Neural progenitor cell (in vitro differentiated cells): Measurements from ENCODE around the gene TEX19. TPM values are rescaled to one million over a fixed set of nuclear protein-coding genes. Genes with fewer than 3 reads are reported as not detected.
"Not testable (repeated sequence)": the region's sequence is repeated elsewhere in the genome, so short reads cannot be mapped to it uniquely, and the experiment has no call there.

ENCODE experiments used
- DNase-seq: peaks from one replicate; pipeline ENCODE4 v3.0.0-alpha.2; 2016; ENCODE audit warnings: low spot score
- H2AFZ ChIP-seq: fragments of 200-600 bp; sonication (generic); replicated peaks from 2 replicates; pipeline ENCODE4 v1.6.1; 2016; ENCODE audit warnings: antibody characterized with exemption
- H3F3A ChIP-seq: fragments of 200-600 bp; sonication (generic); 2 replicates; pipeline ENCODE4 v1.6.1; 2016; ENCODE audit warnings: antibody characterized with exemption, low read depth
- H3K27ac ChIP-seq: fragments of 200-600 bp; sonication (generic); 2 replicates; pipeline ENCODE4 v1.5.1; 2016; ENCODE audit warnings: mild to moderate bottlenecking
- H3K27me3 ChIP-seq: fragments of 200-600 bp; sonication (generic); 2 replicates; pipeline ENCODE4 v1.6.1; 2016; ENCODE audit warnings: mild to moderate bottlenecking, moderate library complexity
- H3K36me3 ChIP-seq: fragments of 200-600 bp; sonication (generic); 2 replicates; pipeline ENCODE4 v1.5.1; 2016
- H3K4me1 ChIP-seq: fragments of 200-600 bp; sonication (generic); 2 replicates; pipeline ENCODE4 v1.6.1; 2016; ENCODE audit warnings: mixed run types
- H3K4me2 ChIP-seq: fragments of 200-600 bp; sonication (generic); 2 replicates; pipeline ENCODE4 v1.6.1; 2016
- H3K4me3 ChIP-seq: fragments of 200-600 bp; sonication (generic); 2 replicates; pipeline ENCODE4 v1.5.1; 2016
- H3K79me2 ChIP-seq: fragments of 200-600 bp; sonication (generic); 2 replicates; pipeline ENCODE4 v1.6.1; 2016; ENCODE audit warnings: low read depth
- H3K9ac ChIP-seq: fragments of 200-600 bp; sonication (generic); 2 replicates; pipeline ENCODE4 v1.6.1; 2016
- H3K9me3 ChIP-seq: fragments of 200-600 bp; sonication (generic); 2 replicates; pipeline ENCODE4 v1.5.1; 2016; ENCODE audit warnings: low read depth
- H4K20me1 ChIP-seq: fragments of 200-600 bp; sonication (generic); 2 replicates; pipeline ENCODE4 v1.6.1; 2016; ENCODE audit warnings: low read depth
- H3K27ac Mint-ChIP-seq: 3 replicates; pipeline ENCODE4 v1.8.0; 2021; ENCODE audit warnings: mixed read lengths
- H3K27me3 Mint-ChIP-seq: 2 replicates; pipeline ENCODE4 v1.8.0; 2022; ENCODE audit warnings: low read depth, mild to moderate bottlenecking, inconsistent platforms, moderate library complexity, mixed read lengths; ENCODE audit not compliant: insufficient read depth
- H3K36me3 Mint-ChIP-seq: 3 replicates; pipeline ENCODE4 v1.8.0; 2021; ENCODE audit warnings: mixed read lengths
- H3K4me1 Mint-ChIP-seq: 3 replicates; pipeline ENCODE4 v1.8.0; 2021; ENCODE audit warnings: mixed read lengths
- H3K4me3 Mint-ChIP-seq: 3 replicates; pipeline ENCODE4 v1.8.0; 2021; ENCODE audit warnings: mild to moderate bottlenecking, moderate library complexity, mixed read lengths
- H3K9me3 Mint-ChIP-seq: 3 replicates; pipeline ENCODE4 v1.8.0; 2020; ENCODE audit warnings: mixed read lengths
- EZH2 ChIP-seq: fragments of 200-600 bp; sonication (generic); IDR thresholded peaks from 2 replicates; pipeline ENCODE4 v1.6.1; 2017; ENCODE audit warnings: antibody characterized with exemption, mild to moderate bottlenecking, moderate library complexity
- EZH2phosphoT487 ChIP-seq: fragments of 200-600 bp; sonication (generic); IDR thresholded peaks from 2 replicates; pipeline ENCODE4 v1.6.1; 2017; ENCODE audit warnings: antibody characterized with exemption
- total RNA-seq: library from RNA; depleted of rRNA; stranded (reverse); fragments of >200 nt; gene quantifications from 2 replicates; pipeline ENCODE4 v1.2.3, GENCODE V29; 2015; ENCODE audit warnings: low replicate concordance
- TF ChIP-seq, protein P1 (sequence below): fragments of 200-600 bp; sonication (generic); IDR thresholded peaks from 2 replicates; pipeline ENCODE4 v1.5.1; 2017; ENCODE audit warnings: antibody characterized with exemption, mild to moderate bottlenecking

Gene TEX19
- total RNA-seq, 1 donor from 2014 or later = not detected

GRCh38 chr17:82372249-82373071 lies 13.4 kb downstream of the TEX19 start:
- peak; percentile 33 for TF ChIP-seq EZH2
- TF ChIP-seq, protein P1, sequence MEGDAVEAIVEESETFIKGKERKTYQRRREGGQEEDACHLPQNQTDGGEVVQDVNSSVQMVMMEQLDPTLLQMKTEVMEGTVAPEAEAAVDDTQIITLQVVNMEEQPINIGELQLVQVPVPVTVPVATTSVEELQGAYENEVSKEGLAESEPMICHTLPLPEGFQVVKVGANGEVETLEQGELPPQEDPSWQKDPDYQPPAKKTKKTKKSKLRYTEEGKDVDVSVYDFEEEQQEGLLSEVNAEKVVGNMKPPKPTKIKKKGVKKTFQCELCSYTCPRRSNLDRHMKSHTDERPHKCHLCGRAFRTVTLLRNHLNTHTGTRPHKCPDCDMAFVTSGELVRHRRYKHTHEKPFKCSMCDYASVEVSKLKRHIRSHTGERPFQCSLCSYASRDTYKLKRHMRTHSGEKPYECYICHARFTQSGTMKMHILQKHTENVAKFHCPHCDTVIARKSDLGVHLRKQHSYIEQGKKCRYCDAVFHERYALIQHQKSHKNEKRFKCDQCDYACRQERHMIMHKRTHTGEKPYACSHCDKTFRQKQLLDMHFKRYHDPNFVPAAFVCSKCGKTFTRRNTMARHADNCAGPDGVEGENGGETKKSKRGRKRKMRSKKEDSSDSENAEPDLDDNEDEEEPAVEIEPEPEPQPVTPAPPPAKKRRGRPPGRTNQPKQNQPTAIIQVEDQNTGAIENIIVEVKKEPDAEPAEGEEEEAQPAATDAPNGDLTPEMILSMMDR = no peak
- no peaks in the 10 kb centered on the region for H3K36me3 Mint-ChIP-seq
- Histone ChIP-seq H3K9me3 (no peaks in the 10 kb centered on the region), H3K27ac (no peak overlapping the region), H3K4me3 (peak overlapping the region; percentile 48), H2AFZ (peak overlapping the region; percentile 65), H3K36me3 (no peaks in the 10 kb centered on the region), H3F3A (peaks cover 22% of the 10 kb centered on the region), H3K27me3 (peaks cover 47% of the 10 kb centered on the region), H4K20me1 (no peaks in the 10 kb centered on the region), H3K9ac (no peak overlapping the region), H3K79me2 (no peaks in the 10 kb centered on the region), H3K4me2 (peak overlapping the region; percentile 94), H3K4me1 (peaks cover 11% of the 10 kb centered on the region)
- peak overlapping the region; percentile 79 for H3K4me3 Mint-ChIP-seq
- DNase-seq = peak; percentile 38
- peaks cover 39% of the 10 kb centered on the region for H3K4me1 Mint-ChIP-seq
- H3K9me3 Mint-ChIP-seq = peaks cover 3% of the 10 kb centered on the region
- no peak overlapping the region for H3K27ac Mint-ChIP-seq
- peaks cover 6% of the 10 kb centered on the region for H3K27me3 Mint-ChIP-seq

DNA sequence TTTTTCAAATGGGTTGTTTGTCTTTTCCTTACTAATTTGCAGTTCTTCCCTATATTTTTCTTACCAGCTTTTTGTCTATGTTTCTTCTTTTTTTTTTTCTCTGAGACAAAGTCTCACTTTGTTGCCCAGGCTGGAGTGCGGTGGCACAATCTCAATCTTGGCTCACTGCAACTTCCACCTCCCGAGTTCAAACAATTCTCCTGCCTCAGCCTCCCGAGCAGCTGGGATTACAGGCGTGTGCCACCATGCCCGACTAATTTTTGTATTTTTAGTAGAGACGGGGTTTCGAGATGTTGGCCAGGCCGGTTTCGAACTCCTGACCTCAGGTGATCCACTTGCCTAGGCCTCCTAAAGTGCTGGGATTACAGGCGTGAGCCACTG lies 14.0 kb downstream of the TEX19 start:
- H3K9me3 Mint-ChIP-seq, H3K27me3 Mint-ChIP-seq, H3K27ac ChIP-seq, H3K36me3 Mint-ChIP-seq, H3K79me2 ChIP-seq, DNase-seq, H3K9ac ChIP-seq, H4K20me1 ChIP-seq, H3K9me3 ChIP-seq, H2AFZ ChIP-seq, H3K27ac Mint-ChIP-seq, H3K4me3 ChIP-seq, H3K4me2 ChIP-seq, H3K36me3 ChIP-seq: not testable (repeated sequence)
- Histone ChIP-seq H3K27me3 (peaks cover 47% of the 10 kb centered on the region), H3K4me1 (peaks cover 11% of the 10 kb centered on the region), H3F3A (peaks cover 22% of the 10 kb centered on the region)
- peak overlapping the region; percentile 76 for H3K4me3 Mint-ChIP-seq
- peaks cover 33% of the 10 kb centered on the region for H3K4me1 Mint-ChIP-seq

DNA sequence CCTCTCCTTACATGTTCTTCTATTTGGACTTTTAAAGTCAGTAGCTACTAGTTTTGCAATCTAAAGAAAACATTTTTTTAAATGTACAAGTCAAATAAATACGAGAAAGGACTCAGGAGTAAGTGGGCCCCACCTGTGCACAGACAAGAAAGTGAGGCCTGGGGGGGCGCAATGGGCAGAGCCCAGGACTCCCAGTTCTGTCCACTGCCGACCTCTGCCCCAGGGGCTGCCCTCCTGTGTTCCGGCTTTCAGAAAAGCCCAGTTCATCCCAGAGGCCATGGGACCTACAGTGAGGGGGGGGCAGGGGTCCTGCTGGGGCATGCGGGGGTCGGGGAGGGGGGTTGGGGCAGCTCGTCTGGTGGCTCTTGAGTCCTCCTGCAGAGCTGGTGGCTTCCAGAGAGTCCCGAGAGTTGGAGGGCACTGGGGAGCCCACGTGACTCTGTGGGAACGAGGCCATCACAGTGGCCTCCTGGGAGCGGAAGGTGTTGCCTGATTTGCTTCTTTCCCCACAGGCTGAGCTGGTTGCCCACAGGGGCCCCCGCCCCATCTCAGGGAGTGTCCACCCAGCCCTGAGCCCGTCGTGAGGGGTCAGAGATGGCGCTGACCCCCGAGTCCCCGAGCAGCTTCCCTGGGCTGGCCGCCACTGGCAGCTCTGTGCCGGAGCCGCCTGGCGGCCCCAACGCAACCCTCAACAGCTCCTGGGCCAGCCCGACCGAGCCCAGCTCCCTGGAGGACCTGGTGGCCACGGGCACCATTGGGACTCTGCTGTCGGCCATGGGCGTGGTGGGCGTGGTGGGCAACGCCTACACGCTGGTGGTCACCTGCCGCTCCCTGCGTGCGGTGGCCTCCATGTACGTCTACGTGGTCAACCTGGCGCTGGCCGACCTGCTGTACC lies 14.9 kb downstream of the TEX19 start:
- Histone ChIP-seq H3K27me3 (peaks cover 47% of the 10 kb centered on the region), H4K20me1 (no peaks in the 10 kb centered on the region), H3K79me2 (no peaks in the 10 kb centered on the region), H3K9me3 (no peaks in the 10 kb centered on the region), H3K4me2 (no peak overlapping the region), H3K4me3 (no peak overlapping the region), H3K4me1 (peaks cover 11% of the 10 kb centered on the region), H2AFZ (no peak overlapping the region), H3F3A (peaks cover 22% of the 10 kb centered on the region), H3K9ac (no peak overlapping the region), H3K36me3 (no peaks in the 10 kb centered on the region), H3K27ac (no peak overlapping the region)
- H3K36me3 Mint-ChIP-seq = no peaks in the 10 kb centered on the region
- H3K27me3 Mint-ChIP-seq = peaks cover 6% of the 10 kb centered on the region
- no peak overlapping the region for H3K27ac Mint-ChIP-seq
- TF ChIP-seq EZH2 = no peak
- no peak for TF ChIP-seq EZH2phosphoT487
- TF ChIP-seq, protein P1 = no peak
- H3K4me3 Mint-ChIP-seq = peak overlapping the region; percentile 76
- H3K4me1 Mint-ChIP-seq = peaks cover 33% of the 10 kb centered on the region
- DNase-seq = no peak
- H3K9me3 Mint-ChIP-seq = no peaks in the 10 kb centered on the region
